GM10248 (cell line): ENCODE measurements around the gene ETFRF1.

Experiments
- CTCF ChIA-PET: fragments of 300-600 bp; sonication (Branson Sonifier 250); formaldehyde crosslinking; extraction: SDS; loops from one replicate; lab custom pipeline; 2021; ENCODE audit warnings: antibody characterized with exemption; lab: Yijun Ruan, JAX
- POLR2A ChIA-PET: fragments of 350-650 bp; sonication (Branson Sonifier 250); formaldehyde crosslinking; extraction: SDS; loops from one replicate; lab custom pipeline; 2020; ENCODE audit warnings: antibody characterized with exemption; lab: Yijun Ruan, JAX
- DNase-seq: peaks from one replicate; pipeline ENCODE4 v3.0.0; 2012; ENCODE audit errors: extremely low spot score
- TF ChIP-seq, protein P1 (sequence below): IDR thresholded peaks from 2 replicates; pipeline ENCODE4 v1.5.1; 2012; ENCODE audit warnings: mild to moderate bottlenecking, low read depth; ENCODE audit errors: extremely low read depth, missing control alignments, control extremely low read depth

Gene ETFRF1

GRCh38 chr12:25189656-25190055, 5.4 kb upstream of the ETFRF1 start:
- no peak for DNase-seq
- POLR2A ChIA-PET: no interaction called here
- TF ChIP-seq, protein P1, sequence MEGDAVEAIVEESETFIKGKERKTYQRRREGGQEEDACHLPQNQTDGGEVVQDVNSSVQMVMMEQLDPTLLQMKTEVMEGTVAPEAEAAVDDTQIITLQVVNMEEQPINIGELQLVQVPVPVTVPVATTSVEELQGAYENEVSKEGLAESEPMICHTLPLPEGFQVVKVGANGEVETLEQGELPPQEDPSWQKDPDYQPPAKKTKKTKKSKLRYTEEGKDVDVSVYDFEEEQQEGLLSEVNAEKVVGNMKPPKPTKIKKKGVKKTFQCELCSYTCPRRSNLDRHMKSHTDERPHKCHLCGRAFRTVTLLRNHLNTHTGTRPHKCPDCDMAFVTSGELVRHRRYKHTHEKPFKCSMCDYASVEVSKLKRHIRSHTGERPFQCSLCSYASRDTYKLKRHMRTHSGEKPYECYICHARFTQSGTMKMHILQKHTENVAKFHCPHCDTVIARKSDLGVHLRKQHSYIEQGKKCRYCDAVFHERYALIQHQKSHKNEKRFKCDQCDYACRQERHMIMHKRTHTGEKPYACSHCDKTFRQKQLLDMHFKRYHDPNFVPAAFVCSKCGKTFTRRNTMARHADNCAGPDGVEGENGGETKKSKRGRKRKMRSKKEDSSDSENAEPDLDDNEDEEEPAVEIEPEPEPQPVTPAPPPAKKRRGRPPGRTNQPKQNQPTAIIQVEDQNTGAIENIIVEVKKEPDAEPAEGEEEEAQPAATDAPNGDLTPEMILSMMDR: no peak
- CTCF ChIA-PET: no interaction called here

DNA sequence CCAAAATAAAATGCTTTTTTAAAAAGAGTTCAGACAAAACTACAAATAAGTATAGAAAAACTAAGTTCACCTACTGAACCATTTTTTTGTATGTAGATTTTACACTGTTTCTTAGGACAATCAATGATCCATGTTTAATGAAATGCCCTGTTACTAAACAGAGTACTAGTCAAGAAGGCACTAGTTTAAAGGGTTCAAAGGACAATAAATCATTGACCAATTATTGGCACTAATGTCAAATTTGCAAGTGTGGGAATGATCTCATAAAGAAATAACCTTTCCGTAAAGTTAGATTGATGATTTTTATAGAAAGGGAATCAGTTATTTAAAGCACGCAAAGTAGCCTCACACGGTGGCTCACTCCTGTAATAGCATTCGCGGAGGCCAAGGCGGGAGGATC, 4.2 kb upstream of the ETFRF1 start:
- TF ChIP-seq, protein P1: no peak
- DNase-seq: no peak
- ChIA-PET POLR2A (no interaction called here), CTCF (no interaction called here)

DNA sequence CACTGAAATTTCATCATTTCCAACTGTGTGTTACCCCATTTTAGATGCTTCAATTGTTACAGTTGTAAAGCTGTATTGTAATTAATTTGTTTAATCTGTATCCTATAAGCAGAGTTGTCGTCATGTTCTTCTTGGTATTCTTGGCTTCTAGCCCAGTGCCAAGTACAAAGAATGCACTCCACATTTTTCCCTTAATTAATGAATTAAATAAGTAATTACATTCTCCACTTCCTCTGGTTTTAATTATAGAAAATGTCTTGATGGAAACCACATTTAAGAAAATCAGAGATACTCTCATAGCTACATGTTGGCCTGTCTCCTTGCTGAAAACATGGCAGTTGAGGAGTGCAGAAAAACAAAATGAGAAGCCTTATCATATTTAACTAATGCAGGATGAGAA, 823 bp upstream of the ETFRF1 start:
- ChIA-PET CTCF (interaction anchor here (0.6 to 1.6 kb wide), 3 partner anchors 10 to 111 kb away, joined by 3 to 5 read pairs (median 4); no protein-coding TSS in a partner anchor), POLR2A (no interaction called here)
- no peak for DNase-seq
- TF ChIP-seq, protein P1: no peak

GRCh38 chr12:25194722-25195055, 348 bp upstream of the ETFRF1 start:
- DNase-seq: no peak
- POLR2A ChIA-PET: interaction anchor here (0.8 kb wide), 1 partner anchor 56 kb away, joined by 3 read pairs; the partner anchor contains the start of gene KRAS
- CTCF ChIA-PET: interaction anchor here (0.6 to 1.6 kb wide), 6 partner anchors 9 to 112 kb away, joined by 3 to 5 read pairs (median 4); no protein-coding TSS in a partner anchor
- TF ChIP-seq, protein P1: no peak

- DNase-seq: no peak
- TF ChIP-seq, protein P1: no peak
- POLR2A ChIA-PET: no interaction called here
- CTCF ChIA-PET: interaction anchor here (1.0 to 2.1 kb wide), 6 partner anchors 13 to 215 kb away, joined by 3 to 6 read pairs (median 3); no protein-coding TSS in a partner anchor
Measured at GRCh38 chr12:25197608-25198007, 2.6 kb downstream of the ETFRF1 start.

DNA sequence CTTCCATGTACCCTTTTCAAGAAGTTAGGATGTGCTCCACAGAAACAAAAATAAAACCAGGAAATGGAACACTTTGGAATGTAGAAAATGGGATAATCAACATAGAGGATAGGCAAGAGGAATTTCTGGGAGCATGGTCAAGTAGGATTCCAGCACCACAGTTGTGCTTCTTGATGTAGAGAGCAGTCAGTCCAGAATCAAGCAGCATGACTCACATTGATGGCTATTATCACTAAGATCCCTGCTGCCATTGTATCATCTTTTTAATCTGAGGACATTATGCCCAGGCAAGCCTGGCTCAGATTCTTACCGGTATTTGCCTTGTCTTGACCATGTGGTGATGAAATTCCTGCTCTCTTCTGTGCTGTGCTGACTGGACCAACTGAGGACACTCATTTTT, 5.7 kb downstream of the ETFRF1 start:
- TF ChIP-seq, protein P1: no peak
- DNase-seq: no peak
- POLR2A ChIA-PET: no interaction called here
- CTCF ChIA-PET: no interaction called here

DNA sequence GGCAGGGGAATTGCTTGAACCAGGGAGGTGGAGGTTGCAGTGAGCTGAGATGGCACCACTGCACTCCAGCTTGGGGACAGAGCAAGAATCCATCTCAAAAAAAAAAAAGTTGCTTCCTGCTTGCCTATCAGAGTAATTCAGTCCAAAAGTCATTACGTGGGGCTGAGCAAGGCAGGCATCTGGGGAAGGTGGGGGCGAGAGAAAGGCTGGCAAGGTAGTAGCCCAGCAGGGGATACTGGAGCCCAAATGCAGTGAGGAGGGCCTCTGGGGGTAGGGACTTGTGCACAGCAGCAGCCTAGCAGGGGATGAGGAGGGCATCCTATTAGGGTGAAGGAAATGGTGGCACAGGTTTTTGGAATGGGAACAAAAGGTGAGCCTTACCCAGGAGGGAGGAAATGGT, 7.1 kb downstream of the ETFRF1 start:
- TF ChIP-seq, protein P1: no peak
- DNase-seq: no peak
- CTCF ChIA-PET: interaction anchor here (0.8 kb wide), 1 partner anchor 39 kb away, joined by 4 read pairs; no protein-coding TSS in a partner anchor
- POLR2A ChIA-PET: no interaction called here
